Measurements from ENCODE around the gene LRRC36.

Gene LRRC36

DNA sequence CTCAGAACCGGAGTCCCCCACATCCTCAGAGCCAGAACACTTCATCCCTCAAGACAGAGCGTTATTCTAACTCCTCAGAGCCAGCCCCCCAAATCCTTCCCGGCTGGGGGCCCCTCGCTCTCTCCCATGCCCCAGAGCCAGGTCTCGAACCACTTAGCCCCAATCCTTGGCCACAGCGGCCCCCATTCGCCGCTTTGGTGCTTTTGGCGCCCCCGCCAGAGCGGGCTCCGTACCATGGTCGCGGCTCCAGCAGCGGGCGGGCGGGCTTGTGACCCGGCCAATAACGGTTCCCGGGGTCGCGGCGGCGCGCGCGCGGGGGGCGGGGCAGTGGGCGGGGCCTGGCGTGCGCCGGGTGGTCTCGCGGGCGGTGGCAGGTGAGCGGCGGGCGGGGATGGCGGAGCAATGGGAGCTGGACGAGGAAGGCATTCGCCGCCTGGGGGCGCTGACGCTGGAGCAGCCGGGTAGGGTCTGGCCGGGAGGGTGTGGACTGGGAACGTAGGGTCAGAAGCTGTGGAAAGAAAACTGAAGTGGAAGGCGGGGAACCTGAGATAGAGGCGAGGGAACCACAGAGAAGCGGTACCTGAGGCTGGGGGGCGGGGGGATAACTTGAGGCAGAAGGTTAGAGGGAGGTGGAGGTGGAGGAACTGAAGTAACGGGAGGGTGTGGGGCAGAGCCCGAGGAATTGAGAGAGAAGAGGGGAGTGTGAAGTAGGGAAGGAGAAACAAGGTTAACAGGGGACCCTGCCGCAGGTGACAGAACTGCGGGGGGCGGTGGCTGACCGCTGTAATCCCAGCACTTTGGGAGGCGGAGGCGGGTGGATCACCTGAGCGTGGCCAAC is at the start of gene LRRC36, which contains the start of gene KCTD19:
LRRC36 (plus strand) TSS at position 344 of the 838 bp plus-strand sequence; CDS start at position 392, 48 bp downstream.
KCTD19 (minus strand) TSS at position 270 of the 838 bp plus-strand sequence; CDS start at position 236, 34 bp downstream.
- peak; percentile 11 to 45 for DNase-seq (ENCODE audit: low read depth in 2 of 2)

- DNase-seq (ENCODE audit: low read depth in 2 of 2) = no peak
Observed at GRCh38 chr16:67277294-67277998, 49.2 kb upstream of the LRRC36 start.

- DNase-seq (ENCODE audit: low read depth in 2 of 2) = no peak
Observed at GRCh38 chr16:67277999-67278772, 48.4 kb upstream of the LRRC36 start.

GRCh38 chr16:67278773-67279295 is 47.8 kb upstream of the LRRC36 start:
- DNase-seq (ENCODE audit: low read depth in 2 of 2) = peak; percentile 10 to 19

DNA sequence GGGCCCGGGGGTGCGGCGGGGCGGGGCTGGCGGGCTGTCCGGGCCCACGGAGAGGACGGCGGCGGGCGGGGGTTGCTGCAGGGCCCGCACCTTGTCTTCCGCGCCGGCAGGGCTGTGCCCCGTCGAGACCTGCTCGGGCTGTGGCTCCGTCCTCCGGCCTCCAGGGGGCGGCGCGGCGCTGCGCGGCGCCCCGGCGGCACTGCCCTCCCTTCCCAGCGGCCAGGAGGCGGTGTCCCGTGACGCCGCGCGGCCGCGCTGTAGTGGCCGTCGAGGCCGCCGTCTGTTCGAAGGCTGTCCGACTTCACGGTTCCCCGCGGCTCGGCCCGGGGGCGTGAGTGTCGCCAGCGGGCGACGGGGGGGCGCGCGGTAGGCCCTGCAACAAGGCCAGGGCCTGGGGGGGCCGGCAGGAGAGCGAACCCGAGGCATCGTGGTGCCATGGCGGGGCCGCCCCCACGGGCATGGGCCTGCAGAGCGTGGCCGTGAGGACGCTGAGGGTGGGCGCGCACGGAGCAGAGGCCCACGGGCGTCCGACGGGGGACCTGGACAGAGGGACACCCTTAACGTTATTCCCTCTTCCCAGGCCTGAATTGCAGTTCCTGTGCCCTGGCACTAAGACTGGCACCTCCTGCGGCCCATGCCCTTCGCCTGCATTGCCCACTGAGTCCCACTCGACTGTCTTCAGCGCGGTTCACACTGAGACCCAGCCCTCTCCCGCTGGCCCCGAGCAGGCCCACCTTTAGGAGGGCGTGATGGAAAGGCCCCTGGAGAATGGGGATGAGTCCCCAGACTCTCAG is 47.1 kb upstream of the LRRC36 start, which contains the start of gene PLEKHG4:
PLEKHG4 (plus strand) TSS at position 237 of the 794 bp plus-strand sequence; CDS start at position 750, 513 bp downstream.
- peak; percentile 53 to 62 for DNase-seq (ENCODE audit: low read depth in 2 of 2)

DNA sequence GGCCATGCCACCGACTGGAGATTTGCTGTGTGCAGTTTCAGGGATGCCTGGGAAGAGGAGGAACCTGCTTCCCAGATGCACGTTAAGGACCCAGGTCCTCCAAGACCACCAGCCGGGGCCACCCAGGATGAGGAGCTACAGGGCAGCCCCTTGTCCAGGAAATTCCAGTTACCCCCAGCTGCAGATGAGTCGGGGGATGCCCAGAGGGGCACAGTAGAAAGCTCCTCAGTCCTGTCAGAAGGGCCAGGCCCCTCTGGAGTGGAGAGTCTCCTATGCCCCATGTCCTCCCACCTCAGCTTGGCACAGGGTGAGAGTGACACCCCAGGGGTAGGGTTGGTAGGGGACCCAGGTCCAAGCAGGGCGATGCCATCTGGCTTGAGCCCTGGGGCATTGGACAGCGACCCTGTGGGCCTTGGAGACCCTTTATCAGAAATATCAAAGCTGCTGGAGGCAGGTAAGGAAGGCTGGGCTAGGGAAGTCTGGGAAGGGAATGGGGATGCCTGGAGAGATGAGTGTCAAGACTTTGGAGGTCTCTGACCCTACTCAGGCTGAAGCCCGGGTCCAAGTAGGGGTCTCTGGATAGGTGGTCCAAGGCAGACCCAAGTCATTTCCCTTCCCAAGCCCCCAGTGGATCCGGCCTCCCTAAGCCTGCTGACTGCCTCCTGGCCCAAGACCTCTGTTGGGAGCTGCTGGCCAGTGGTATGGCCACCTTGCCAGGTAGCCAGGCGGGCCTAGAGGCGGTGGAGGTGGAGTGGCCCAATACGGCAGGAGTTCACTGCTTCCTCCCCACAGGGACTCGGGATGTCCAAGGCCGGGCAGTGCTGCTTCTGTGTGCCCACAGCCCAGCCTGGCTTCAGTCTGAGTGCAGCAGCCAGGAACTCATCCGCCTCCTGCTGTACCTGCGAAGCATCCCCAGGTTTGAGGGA is 46.3 kb upstream of the LRRC36 start:
- DNase-seq (ENCODE audit: low read depth in 2 of 2) = no peak

GRCh38 chr16:67281536-67282446 is 44.8 kb upstream of the LRRC36 start:
- no peak for DNase-seq (ENCODE audit: low read depth in 2 of 2)

- no peak for DNase-seq (ENCODE audit: low read depth in 2 of 2)
Observed at GRCh38 chr16:67282447-67282805, 44.2 kb upstream of the LRRC36 start.

GRCh38 chr16:67283039-67283825 is 43.4 kb upstream of the LRRC36 start:
- no peak for DNase-seq (ENCODE audit: low read depth in 2 of 2)

DNA sequence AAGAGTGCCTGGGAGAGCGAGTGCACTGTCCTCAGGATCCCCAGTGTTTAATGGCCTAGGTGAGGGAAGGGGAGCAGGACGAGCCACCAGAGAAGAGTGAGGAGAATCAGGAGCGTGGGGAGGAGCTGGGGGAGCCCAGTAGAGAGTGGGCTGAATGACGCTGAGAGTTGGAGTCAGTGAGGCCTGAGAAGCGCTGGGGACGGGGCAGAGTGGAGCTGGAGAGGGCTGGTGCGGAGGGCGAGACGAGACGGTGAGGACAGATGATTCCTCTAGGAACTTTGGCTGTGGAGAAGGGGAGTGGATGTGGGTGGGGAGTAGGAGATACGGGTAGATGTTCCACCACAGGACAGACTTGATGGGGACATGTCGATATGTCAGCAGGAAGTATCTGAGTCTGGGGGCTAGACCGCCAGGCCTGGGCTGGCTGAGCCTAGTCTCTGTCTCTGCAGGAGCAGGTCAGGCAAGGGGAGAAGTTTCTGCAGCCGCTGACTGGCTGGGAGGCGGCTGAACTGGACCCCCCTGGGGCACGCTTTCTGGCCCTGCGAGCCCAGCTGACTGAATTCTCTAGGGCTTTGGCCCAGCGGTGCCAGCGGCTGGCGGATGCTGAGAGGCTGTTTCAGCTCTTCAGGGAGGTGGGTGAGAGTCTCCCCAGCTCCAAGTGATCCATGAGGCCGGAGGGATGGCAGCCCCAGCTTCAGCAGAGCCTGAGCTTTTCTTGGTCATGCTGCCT is 42.6 kb upstream of the LRRC36 start:
- no peak for DNase-seq (ENCODE audit: low read depth in 2 of 2)

- DNase-seq (ENCODE audit: low read depth in 2 of 2) = no peak
Observed at GRCh38 chr16:67284699-67285646, 41.6 kb upstream of the LRRC36 start.

DNA sequence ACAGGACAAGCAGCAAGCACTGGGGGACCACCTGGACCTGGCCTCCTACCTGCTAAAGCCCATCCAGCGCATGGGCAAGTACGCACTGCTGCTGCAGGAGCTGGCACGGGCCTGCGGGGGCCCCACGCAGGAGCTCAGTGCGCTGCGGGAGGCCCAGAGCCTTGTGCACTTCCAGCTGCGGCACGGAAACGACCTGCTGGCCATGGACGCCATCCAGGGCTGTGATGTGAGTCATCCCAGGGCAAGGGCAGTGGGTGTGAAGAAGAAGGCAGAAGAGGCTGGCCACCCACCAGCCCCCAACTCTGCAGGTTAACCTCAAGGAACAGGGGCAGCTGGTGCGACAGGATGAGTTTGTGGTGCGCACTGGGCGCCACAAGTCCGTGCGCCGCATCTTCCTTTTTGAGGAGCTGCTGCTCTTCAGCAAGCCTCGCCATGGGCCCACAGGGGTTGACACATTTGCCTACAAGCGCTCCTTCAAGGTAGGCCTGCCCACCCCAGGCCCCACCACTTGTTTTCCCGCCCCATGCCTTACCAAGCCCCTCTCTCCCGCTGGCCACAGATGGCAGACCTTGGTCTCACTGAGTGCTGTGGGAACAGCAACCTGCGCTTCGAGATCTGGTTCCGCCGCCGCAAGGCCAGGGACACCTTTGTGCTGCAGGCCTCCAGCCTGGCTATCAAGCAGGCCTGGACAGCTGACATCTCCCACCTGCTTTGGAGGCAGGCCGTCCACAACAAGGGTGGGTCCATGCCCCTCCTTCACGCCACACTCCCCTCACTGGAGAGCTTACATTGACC is 40.0 kb upstream of the LRRC36 start:
- DNase-seq (ENCODE audit: low read depth in 2 of 2) = no peak

DNA sequence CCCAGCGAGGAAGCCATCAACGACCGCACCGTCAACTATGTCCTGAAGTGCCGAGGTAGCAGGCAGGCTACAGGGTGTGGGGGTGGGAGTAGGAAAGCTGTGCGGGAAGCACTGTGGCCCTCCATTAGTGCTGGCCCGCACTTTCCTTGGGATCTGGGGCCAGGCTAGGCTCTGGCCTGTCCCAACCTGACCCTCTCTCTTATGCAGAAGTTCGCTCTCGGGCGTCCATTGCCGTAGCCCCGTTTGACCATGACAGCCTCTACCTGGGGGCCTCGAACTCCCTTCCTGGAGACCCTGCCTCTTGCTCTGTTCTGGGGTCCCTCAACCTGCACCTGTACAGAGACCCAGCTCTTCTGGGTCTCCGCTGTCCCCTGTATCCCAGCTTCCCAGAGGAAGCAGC is 38.7 kb upstream of the LRRC36 start:
- DNase-seq (ENCODE audit: low read depth in 2 of 2) = no peak

DNA sequence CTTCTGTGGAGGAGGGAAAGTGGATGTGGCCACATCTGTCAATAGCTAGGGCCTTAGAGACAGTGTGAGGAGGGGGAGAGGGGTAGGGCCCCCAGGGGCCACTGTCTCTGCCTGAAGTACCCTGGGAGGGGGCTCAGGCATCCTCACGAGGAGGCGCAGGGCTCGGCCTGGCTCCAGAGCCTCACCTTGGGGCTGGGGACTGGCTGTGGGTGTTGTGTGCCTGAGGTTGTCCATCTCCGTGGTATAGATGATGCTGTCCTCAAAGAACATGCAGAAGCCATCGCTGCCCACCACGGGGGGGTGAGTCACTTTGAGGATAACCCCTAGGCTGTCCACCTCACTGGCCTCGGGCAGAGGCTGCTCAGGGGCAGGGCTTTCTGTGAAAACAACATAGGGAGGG is 35.2 kb upstream of the LRRC36 start:
- no peak for DNase-seq (ENCODE audit: low read depth in 2 of 2)

DNA sequence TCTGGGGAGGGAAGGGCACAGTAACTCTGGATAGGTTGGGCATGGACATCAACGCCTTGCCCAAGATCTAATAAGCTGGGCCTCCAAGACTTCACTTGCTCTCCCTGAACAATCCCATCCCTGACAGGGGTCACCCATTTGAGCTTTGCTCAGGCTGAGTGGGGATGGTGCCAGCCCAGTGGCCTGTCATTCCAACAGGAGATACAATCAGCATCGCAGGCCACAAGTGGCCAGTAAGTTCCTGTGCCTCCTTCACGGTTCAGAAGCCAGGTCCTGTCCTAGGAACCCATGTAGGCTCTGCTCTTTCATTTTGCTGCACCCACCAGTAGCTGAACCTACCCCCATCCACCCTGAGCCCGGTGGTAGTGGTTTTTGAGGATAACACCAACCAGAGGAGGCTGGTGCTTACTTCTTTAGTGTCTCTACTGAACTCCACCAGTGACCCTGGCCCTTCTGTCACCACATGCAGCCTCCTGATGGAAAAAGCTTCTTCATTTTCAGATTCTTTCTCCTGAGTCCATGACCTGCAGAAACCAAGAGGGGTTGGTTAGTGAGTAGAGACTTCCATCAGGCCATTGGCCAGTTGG is 32.4 kb upstream of the LRRC36 start:
- DNase-seq (ENCODE audit: low read depth in 2 of 2) = no peak

Measured in activated CD8-positive, alpha-beta memory T cell treated with anti-CD3 and anti-CD28 coated beads for 4 hours (primary cell).